Measurements from ENCODE around the gene NCOA4.

Gene NCOA4

DNA sequence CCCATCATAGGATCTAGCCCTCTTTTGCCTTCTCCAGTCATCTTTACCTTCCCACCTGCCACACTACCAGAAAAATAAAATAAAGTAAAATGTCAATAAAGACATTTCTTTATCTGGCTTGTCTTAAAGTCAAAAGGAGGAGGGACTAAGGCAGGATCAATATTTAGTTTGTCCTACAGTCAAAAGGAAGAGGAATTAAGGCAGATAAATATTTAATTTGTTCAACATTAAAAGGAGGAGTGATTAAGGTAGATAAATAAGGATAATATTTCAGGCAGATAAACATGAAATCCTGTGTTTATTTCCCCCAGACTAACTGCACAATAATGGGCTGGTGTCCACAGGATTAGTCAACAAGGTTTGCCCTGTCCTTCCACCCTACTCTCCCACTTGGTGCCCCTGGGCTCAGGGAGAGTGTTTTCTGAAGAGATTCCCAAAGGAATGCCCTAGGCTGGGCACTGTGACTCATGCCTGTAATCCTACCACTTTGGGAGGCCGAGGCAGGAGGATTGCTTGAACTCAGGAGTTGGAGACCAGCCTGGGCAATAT is 33.9 kb upstream of the NCOA4 start:
- TF ChIP-seq, protein P1, sequence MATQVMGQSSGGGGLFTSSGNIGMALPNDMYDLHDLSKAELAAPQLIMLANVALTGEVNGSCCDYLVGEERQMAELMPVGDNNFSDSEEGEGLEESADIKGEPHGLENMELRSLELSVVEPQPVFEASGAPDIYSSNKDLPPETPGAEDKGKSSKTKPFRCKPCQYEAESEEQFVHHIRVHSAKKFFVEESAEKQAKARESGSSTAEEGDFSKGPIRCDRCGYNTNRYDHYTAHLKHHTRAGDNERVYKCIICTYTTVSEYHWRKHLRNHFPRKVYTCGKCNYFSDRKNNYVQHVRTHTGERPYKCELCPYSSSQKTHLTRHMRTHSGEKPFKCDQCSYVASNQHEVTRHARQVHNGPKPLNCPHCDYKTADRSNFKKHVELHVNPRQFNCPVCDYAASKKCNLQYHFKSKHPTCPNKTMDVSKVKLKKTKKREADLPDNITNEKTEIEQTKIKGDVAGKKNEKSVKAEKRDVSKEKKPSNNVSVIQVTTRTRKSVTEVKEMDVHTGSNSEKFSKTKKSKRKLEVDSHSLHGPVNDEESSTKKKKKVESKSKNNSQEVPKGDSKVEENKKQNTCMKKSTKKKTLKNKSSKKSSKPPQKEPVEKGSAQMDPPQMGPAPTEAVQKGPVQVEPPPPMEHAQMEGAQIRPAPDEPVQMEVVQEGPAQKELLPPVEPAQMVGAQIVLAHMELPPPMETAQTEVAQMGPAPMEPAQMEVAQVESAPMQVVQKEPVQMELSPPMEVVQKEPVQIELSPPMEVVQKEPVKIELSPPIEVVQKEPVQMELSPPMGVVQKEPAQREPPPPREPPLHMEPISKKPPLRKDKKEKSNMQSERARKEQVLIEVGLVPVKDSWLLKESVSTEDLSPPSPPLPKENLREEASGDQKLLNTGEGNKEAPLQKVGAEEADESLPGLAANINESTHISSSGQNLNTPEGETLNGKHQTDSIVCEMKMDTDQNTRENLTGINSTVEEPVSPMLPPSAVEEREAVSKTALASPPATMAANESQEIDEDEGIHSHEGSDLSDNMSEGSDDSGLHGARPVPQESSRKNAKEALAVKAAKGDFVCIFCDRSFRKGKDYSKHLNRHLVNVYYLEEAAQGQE (IDR thresholded peaks at IDR 0.05; ENCODE audit: insufficient read depth in 1 of 2, low read depth in 2 of 2, low read length in 2 of 2): no peak

DNA sequence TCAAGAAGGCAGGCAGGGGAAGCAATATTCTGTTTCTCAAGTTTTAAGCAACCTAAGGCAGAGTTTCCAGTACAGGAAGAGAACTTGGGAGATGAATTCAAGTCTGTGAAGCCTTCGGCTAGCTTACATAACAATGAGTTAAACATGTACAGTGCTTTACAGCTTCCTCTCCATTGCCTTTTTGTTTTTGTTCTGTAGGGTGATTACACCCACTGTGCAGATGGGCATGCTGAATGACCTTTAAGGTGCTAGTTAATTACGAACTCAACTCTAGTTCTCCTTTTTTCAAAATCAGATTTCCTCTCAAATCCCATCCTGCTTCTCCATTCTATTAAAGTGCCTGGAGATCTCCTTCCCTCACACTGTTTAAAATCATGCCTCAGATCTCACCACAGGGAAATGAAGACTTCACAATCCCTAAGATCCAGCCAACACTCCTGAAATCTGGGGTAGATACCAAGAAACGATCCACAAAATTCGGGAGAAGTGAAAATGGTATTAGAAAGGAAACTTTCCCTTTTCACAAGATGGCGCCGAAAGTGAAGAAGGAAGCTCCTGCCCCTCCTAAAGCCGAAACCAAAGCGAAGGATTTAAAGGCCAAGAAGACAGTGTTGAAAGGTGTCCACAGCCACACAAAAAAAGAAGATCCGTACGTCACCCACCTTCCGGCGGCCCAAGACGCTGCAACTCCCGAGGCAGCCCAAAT is 32.5 kb upstream of the NCOA4 start:
- TF ChIP-seq FOXP2 (optimal IDR thresholded peaks at IDR 0.05; ENCODE audit: borderline replicate concordance, extremely low read depth, extremely low read length, insufficient read depth): no peak
- TF ChIP-seq TAF1 (IDR thresholded peaks at IDR 0.05; ENCODE audit: borderline replicate concordance, insufficient read depth, low read length): no peak
- no peak for TF ChIP-seq SIN3A (IDR thresholded peaks at IDR 0.05; ENCODE audit: borderline replicate concordance, insufficient read depth, low read length)
- TF ChIP-seq, protein P1 (IDR thresholded peaks at IDR 0.05; ENCODE audit: insufficient read depth in 1 of 2, low read depth in 2 of 2, low read length in 2 of 2): no peak
- no peak for TF ChIP-seq POLR2AphosphoS5 (IDR thresholded peaks at IDR 0.05; ENCODE audit: low read depth, low read length)

DNA sequence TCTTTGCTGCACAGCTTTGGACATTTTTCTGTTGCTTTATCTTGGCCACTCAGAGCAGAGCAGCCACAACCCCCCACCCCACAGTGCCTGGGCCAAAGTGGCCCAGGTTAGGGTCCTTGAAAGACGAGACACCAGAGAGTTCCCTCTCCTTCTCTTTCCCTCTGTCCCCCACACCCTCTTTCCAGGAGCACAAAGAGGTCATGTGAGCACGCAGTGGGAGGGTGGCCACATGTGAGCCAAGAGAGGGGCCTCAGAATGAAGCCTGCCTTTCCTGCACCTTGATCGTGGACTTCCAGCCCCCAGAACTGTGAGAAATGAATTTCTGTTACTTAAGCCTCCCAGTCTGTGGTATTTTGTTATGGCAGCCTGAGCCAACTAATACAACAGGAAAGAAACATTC is 30.3 kb upstream of the NCOA4 start:
- no peak for TF ChIP-seq FOXP2 (optimal IDR thresholded peaks at IDR 0.05; ENCODE audit: borderline replicate concordance, extremely low read depth, extremely low read length, insufficient read depth)
- TF ChIP-seq POLR2AphosphoS5 (IDR thresholded peaks at IDR 0.05; ENCODE audit: low read depth, low read length): no peak
- no peak for TF ChIP-seq SIN3A (IDR thresholded peaks at IDR 0.05; ENCODE audit: borderline replicate concordance, insufficient read depth, low read length)
- TF ChIP-seq TAF1 (IDR thresholded peaks at IDR 0.05; ENCODE audit: borderline replicate concordance, insufficient read depth, low read length): no peak
- TF ChIP-seq, protein P1 (IDR thresholded peaks at IDR 0.05; ENCODE audit: insufficient read depth in 1 of 2, low read depth in 2 of 2, low read length in 2 of 2): no peak

DNA sequence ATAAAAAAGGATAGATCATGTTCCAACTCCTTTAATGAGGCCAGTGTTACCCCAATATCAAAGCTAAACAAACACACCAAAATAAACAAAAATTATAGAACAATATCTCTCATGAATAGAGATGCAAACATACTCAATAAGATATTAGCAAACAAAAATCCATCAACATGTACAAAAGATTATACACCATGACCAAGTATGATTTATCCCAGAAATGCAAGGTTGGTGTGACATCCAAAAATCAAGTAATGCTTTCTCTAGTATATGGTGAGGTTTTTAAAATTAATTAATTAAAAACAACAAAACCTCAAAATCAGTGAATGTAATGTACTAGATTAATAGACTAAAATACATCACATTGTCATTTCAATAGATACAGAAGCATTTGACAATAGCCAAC is 26.6 kb upstream of the NCOA4 start:
- TF ChIP-seq POLR2AphosphoS5 (IDR thresholded peaks at IDR 0.05; ENCODE audit: low read depth, low read length) (no peak), FOXP2 (optimal IDR thresholded peaks at IDR 0.05; ENCODE audit: borderline replicate concordance, extremely low read depth, extremely low read length, insufficient read depth) (no peak), TAF1 (IDR thresholded peaks at IDR 0.05; ENCODE audit: borderline replicate concordance, insufficient read depth, low read length) (no peak), SIN3A (IDR thresholded peaks at IDR 0.05; ENCODE audit: borderline replicate concordance, insufficient read depth, low read length) (no peak)
- TF ChIP-seq, protein P1 (IDR thresholded peaks at IDR 0.05; ENCODE audit: insufficient read depth in 1 of 2, low read depth in 2 of 2, low read length in 2 of 2): no peak

DNA sequence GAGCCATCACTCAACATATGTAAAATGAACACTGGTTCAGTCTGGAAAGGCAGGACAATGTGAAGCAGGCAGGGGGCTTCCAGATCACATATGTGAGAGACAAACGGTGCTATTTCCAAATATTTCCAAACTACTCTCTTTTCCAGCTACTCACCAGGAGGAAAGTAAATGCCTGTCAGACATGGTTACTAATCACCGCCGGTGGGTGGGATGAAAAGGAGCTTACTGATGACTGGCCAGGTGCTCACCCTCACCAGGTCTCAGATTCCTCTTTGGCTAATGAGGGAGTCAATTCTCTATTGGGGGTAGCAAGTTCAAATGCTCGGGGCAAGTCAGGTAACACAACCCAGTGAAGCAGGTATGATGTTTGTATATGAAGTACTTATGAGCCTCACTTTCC is 25.3 kb upstream of the NCOA4 start:
- TF ChIP-seq, protein P1 (IDR thresholded peaks at IDR 0.05; ENCODE audit: insufficient read depth in 1 of 2, low read depth in 2 of 2, low read length in 2 of 2): no peak
